IPS-18c (cell line): ENCODE measurements around the gene COMMD1.
"Not testable (repeated sequence)": the region's sequence is repeated elsewhere in the genome, so short reads cannot be mapped to it uniquely, and the experiment has no call there.

ENCODE experiments used
- H3K4me3 ChIP-seq: 2 replicates; pipeline ENCODE4 v1.7.0; 2013; ENCODE audit warnings: low read depth, mild to moderate bottlenecking, low read length, moderate library complexity; ENCODE audit not compliant: insufficient read depth
- H3K9me3 ChIP-seq: one replicate; pipeline ENCODE4 v1.6.1; 2013; ENCODE audit warnings: mild to moderate bottlenecking, low read length, moderate library complexity; ENCODE audit not compliant: control insufficient read depth, insufficient read depth

COMMD1 gene

DNA sequence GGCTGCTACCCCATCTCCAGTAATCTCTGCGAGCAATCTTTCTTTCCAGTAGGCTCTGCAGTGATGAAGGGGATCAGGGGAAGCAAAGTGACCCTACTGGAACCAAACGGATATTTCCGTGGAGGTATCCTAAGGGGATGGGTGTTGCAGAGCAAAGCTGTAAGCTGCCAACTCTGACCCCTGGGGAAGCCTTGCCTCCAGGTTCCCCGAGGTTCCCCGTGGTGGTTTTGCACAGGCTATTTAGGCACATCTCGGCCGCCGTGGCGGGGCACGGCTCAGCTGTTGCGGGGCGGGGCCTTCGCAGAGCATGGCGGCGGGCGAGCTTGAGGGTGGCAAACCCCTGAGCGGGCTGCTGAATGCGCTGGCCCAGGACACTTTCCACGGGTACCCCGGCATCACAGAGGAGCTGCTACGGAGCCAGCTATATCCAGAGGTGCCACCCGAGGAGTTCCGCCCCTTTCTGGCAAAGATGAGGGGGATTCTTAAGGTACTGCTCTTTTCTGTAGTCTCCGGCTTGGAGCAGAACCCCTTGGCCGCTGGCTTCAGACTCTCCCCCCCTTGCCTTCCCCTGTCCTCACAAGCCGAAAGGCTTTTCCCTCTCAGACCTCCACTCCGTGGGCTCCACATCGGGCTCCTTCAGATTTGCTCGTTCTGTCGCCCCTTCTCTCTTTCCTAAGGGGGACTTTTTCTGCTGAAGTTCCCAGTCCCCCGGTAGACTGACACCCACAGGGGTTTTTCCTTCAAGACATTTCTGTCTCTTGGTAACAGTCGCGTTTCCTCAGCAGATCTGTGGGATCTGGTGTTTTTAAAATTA is at the start of gene COMMD1:
TSS of gene COMMD1 (plus strand) at position 303 of the 814 bp plus-strand sequence. CDS start at position 308, 5 bp downstream.
- Histone ChIP-seq H3K4me3 (peak within 1 kb of the TSS; percentile 78), H3K9me3 (no peaks in the 10 kb centered on the region)

DNA sequence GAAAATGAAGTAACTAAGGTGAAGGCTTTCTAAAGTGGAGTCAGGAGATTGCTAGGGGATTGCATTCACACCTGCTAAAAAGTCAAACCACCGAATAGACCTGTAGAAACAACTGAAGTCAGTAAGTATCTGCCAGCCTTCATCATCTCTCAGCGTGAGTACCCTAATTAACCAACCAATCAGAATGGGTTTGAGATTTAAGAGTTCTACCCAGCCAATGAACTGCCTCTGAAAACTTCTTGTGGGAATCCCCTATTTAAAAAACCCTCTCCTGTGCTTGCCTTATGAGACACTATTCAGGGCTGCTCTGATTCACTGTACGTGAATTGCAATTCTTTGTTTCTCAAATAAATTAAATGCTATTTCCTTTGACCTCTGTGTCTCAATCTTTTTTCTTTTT is 48.2 kb upstream of the COMMD1 start:
- H3K9me3 ChIP-seq = no peaks in the 10 kb centered on the region
- no peak overlapping the region for H3K4me3 ChIP-seq

DNA sequence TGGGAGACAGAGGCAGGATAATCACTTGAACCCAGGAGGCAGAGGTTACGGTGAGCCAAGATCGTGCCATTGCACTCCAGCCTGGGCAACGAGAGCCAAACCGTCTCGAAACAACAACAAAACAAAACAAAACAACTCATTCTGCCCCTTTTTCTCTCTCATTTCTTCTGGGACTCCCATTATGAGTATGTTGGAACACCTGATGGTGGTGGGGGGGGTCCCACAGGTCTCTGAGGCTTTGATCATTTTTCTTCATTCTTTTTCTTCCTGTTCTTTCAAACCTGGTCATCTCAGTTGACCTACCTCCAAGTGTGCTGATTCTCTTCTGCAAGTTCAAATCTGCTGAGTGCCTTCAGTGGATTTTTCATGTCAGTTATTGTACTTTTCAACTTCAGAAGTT is 43.4 kb upstream of the COMMD1 start:
- no peak overlapping the region for H3K4me3 ChIP-seq
- H3K9me3 ChIP-seq = no peaks in the 10 kb centered on the region

DNA sequence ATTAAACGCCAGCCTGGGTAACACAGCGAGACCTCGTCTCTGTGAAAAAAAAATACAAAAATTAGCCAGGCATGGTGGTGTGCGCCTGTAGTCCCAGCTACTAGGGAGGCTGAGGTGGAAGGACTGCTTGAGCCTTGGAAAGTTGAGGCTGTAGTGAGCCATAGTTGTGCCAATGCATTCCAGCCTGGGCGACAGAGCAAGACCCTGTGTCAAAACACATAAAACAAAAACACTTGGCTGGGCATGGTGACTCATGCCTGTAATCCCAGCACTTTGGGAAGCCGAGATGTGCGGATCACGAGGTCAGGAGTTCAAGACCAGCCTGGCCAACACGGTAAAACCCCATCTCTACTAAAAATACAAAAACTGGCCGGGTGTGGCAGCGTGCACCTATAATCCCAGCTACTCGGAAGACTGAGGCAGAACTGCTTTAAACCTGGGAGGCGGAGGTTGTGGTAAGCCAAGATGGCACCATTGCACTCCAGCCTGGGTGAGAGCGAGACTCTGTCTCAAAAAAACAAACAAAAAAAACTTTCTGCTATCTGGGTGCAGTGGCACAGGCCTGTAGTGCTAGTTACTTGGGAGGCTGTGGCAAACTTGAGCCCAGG is 38.9 kb upstream of the COMMD1 start:
- not testable (repeated sequence) for H3K9me3 ChIP-seq, H3K4me3 ChIP-seq

DNA sequence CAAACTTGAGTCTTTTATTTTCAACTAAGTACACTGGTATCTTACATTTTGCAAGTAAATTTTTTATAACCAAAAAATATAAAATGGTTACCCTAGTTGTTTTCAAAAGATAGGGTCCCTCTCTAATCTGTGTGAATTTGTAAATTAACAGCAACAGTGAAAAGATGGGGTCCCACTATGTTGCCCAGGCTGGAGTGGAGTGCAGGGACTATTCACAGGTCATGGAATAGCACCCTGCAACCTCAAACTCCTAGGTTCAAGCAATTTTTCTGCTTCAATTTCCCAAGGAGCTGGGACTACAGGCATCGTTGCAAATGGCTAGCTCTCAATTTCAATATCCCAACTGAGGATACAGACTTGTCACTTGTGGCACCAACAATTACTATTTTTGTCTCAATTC is 29.1 kb upstream of the COMMD1 start:
- H3K9me3 ChIP-seq = no peaks in the 10 kb centered on the region
- no peak overlapping the region for H3K4me3 ChIP-seq

DNA sequence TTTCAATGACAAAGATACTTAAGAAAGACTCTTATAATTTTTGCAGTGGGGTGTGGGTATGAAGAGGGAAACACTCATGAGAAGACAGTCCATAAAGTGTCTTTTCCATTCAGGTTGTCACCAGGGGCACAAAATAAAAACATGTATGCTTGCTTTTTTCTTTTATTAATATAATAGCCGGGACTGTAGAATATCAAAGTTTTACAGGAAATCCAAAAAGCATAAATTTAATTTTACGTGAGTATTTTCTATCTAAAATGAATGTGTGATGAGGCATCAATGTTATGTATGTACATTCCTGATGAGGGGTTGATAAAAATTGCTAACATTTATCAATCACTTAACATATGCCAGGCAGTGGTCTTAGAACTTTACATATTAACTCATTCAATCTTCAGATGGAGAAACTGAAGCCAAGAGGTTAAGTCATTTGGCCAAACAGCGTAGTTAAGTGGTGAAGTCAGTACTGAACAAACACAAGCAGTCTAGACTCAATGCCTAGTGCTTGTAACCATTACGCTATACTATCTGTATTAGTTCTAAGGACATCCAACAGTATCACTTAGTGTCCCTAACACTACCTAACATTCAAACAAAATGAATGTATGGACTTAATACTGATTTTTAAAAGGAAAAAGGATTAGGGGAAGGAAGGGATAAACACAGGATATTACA is 27.8 kb upstream of the COMMD1 start:
- Histone ChIP-seq H3K9me3 (no peaks in the 10 kb centered on the region), H3K4me3 (no peak overlapping the region)

DNA sequence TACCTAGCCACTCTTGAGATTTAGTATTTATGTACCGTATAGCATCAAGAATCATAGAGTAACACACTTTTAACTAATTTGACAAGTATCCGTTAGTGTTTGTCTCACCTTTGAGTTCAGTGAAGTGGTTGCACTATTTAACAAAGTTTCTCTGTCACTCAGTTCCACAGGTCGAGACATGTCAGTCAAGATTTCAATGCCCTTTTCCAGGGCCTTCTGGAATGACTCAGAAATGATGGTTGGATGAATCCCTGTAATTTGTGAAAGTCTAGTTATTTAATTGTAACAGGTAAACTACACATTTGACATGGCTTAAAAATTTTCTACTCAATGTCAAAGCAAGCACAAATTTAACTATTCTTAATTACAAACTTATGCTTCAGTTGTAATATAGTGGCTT is 26.7 kb upstream of the COMMD1 start:
- Histone ChIP-seq H3K4me3 (no peak overlapping the region), H3K9me3 (no peaks in the 10 kb centered on the region)

DNA sequence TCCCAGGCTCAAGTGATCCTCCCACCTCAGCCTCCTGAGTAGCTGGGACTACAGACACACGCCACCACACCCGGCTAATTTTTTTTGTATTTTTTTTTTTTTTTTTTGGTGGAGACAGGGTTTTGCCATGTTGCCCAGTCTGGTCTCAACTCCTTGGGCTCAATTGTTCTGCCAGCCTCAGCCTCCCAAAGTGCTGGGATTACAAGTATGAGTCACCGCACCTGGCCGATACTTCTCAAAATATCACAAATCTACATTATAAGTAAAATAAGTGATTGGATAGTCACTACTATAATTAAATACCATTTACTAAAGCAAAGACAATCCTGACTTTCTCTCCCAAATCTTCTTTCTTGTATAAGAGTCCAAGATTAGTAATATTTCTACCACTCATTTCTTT is 26.1 kb upstream of the COMMD1 start:
- H3K4me3 ChIP-seq, H3K9me3 ChIP-seq: not testable (repeated sequence)

DNA sequence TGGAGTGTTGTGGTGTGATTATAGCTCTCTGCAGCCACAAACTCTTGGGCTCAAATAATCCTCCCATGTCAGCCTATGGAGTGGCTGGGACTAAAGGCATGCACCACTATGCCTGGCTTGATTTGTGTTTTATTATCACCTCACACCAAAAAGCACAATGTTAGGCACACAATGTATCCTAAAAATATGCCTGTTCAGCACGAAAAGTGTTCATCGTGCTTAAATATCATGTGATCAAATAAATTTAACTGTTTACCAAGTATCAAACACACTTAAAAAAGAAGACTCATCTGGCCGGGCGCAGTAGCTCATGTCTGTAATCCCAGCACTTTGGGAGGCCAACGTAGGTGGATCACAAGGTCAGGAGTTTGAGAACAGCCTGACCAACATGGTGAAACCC is 22.6 kb upstream of the COMMD1 start:
- Histone ChIP-seq H3K9me3 (no peaks in the 10 kb centered on the region), H3K4me3 (no peak overlapping the region)

DNA sequence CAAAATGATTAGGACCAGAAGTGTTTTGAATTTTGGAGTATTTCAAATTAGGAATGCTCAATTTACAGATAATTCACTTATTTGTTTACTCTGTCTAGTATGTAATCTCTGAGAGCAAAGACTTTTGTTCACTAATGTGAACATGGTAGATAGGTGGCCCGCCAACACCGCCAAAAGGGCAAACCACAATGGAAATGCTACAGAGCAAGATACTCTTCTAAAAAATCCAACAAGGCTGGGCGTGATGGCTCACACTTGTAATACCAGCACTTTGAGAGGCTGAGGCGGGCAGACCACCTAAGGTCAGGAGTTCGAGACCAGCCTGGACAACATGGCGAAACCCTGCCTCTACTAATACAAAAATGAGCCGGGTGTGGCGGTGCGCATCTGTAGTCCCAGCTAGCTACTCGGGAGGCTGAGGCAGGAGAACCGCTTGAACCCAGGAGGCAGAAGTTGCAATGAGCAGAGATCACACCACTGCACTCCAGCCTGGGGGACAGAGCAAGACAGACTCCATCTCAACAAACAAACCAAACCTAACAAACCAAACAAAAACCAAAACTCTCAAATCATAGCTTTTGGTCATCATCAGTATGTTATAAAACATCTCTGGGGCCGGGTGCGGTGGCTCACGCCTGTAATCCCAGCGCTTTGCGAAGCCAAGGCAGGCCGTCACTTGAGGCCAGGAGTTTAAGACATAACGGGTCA is 19.4 kb upstream of the COMMD1 start:
- H3K4me3 ChIP-seq = peak overlapping the region; percentile 34; the same call in 1 of the 2 replicates
- no peaks in the 10 kb centered on the region for H3K9me3 ChIP-seq

DNA sequence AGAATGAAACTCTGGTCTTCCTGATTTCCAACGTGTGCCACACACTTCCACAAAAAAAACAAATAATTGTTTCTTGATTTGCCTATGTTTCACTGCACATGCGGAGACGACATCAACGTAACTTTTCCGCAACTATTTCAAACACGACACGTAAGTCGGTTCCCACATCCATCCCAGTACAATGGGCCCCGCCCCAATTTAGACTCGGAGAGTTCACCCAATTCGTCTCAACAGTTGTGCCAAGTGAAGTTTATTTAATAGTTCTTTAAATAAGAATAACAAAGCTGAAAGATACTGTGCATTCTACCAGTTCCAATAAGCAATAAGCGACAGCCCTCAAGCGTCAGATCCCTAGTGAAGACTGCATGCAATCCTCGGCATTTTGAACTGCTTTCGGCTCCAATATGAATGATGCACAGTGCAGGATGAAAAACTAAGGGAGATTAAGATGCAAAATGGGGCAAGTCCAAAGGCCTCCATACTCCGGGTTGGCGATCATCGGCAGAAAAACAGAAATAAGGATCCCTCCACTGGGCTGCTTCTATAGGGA is 17.7 kb upstream of the COMMD1 start:
- peak overlapping the region; percentile 99 for H3K4me3 ChIP-seq
- no peaks in the 10 kb centered on the region for H3K9me3 ChIP-seq

DNA sequence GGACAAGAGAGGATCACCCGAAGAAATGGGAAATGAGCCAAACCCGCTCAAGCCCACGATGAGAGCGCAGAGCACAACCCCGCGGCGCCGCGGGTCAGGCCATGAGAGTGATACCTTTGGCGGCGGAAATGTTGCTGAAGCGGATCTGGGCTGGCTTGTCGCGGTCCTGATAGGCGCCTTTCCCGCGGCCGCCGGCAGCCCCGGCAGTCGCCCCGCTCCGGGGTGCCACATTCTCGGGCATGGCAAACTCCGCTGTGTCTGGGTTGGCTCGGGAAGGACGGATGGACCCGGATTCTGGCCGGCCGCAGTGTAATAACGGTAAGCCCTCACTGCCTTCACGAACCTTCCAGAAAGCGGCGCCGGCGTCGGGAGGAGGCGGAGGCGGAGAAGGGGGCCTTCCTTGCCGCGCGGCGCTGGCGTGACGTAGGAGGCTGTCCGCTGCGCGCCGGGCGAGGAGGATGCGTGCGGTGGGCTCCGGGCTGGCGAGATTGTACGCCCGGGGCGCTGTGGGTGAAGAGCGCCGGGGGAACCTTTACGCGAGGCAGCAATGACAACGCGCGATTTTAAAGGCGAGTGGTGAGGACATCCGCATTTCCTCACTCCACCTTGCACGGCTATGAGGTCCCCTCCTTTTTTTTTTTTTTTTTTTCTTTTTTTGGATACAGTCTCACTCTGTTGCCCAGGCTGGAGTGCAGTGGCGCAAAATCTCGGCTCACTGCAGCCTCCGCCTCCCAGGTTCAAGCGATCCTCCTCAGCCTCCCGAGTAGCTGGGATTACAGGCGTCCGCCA is 17.0 kb upstream of the COMMD1 start, which contains the start of gene CCT4:
TSS of gene CCT4 (minus strand) at position 390 of the 789 bp plus-strand sequence. CDS start at position 241, 149 bp downstream.
- H3K4me3 ChIP-seq = peak within 1 kb of the TSS; percentile 99
- no peaks in the 10 kb centered on the region for H3K9me3 ChIP-seq

DNA sequence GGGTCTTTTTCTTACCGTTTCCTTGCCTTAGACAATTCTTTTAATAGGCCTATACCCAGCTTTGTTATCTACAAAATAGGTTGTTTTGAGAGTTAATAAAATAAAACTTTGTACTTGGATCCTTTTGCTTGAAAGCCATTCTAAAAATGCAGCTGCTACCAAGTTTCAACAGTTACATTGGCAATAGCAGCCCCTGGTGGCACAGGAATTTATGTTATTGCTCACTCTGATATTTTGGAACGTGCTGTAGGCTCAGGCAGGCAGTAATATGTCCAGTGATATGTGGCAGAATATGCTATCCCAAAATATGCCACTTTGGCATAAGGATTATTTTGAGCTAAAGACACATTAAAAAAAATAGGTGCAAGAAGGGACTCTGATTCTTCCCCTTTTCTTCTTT is 6.7 kb upstream of the COMMD1 start:
- H3K4me3 ChIP-seq = no peak overlapping the region

DNA sequence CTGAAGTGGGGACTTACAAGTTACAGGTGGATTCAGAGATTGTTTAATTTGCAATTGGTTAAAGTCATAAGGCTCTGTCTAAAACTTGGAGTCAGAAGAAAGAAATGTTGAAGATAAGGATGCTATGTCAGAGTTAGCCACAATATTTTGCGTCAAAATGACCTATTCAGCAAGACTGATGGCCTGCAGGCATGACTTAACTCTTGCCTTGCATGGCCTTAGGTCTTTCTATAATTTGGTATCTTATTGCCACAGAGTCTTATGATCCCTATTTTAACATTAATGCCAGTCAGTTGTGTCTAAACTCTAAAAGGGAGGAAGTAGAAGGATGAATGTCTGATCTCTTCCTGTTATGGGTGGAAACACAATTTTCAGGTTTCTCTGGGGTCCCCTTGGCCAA is 5.2 kb upstream of the COMMD1 start:
- H3K9me3 ChIP-seq = no peaks in the 10 kb centered on the region

More for the DNA sequence above, 6.7 kb upstream of the COMMD1 start:
- H3K9me3 ChIP-seq = no peaks in the 10 kb centered on the region

DNA sequence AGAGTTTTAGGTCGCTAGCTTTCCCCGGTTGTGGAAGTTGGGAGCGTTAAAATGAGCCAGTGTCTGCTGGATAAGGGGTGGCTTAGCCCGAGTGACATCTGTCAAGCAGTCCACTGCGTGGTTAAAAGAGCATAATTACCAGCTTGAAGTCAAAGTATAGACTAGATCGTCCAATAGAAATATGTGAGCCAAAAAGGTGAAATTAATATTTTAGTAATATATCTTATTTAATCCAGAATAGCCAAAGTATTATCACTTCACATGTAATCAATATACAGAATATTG is 654 bp downstream of the COMMD1 start:
- Histone ChIP-seq H3K4me3 (peak overlapping the region; percentile 78), H3K9me3 (no peaks in the 10 kb centered on the region)

More for the DNA sequence above, 5.2 kb upstream of the COMMD1 start:
- no peak overlapping the region for H3K4me3 ChIP-seq

DNA sequence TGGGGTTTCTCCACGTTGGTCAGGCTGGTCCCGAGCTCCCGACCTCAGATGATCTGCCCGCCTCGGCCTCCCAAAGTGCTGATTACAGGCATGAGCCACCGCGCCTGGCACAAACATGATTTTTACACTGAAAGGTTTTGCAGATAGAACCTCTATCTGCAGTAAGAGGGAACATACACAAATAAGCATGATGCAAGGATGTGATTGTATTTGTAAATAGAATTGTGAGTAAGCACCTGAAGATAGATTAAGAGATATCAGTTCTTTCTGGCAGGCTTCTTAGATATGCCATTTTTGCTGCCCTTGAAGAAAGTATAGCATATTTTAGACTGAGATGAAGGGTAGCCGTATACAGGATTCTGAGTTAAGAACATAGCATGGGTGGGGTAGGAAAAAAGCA is 3.6 kb downstream of the COMMD1 start:
- no peaks in the 10 kb centered on the region for H3K9me3 ChIP-seq

DNA sequence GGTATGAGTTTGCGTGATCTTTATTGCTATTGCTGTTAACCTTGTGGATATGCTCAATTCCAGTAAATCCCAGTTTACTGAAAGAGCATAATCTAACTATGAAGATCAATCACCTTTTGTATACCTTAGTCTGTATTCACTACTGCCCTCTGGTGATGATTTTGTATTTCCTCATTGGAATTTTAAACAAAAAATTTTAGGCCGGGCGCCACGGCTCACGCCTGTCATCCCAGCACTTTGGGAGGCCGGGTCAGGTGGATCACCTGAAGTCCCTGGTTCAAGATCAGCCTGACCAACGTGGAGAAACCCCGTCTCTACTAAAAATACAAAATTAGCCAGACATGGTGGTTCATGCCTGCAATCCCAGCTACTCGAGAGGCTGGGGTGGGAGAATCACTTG is 5.1 kb downstream of the COMMD1 start:
- Histone ChIP-seq H3K4me3 (no peak overlapping the region), H3K9me3 (no peaks in the 10 kb centered on the region)

More for the DNA sequence above, 3.6 kb downstream of the COMMD1 start:
- H3K4me3 ChIP-seq = no peak overlapping the region
